HepG2 (cell line): ENCODE measurements around the gene MT1A. TPM values are rescaled to one million over a fixed set of nuclear protein-coding genes. Genes with fewer than 3 reads are reported as not detected.

Experiments used
- EEA1 ChIP-seq: sonication (generic); formaldehyde crosslinking; IDR thresholded peaks from 2 replicates; pipeline ENCODE4 v1.5.1; 2020; ENCODE audit warnings: mild to moderate bottlenecking, missing genetic modification reagents, borderline replicate concordance
- HNRNPLL ChIP-seq: fragments of 200-400 bp; formaldehyde crosslinking; IDR thresholded peaks from 2 replicates; pipeline ENCODE4 v1.6.1; 2017; ENCODE audit warnings: mild to moderate bottlenecking, low read depth, low read length; ENCODE audit not compliant: poor library complexity, severe bottlenecking
- KAT2B ChIP-seq: fragments of 150-350 bp; IDR thresholded peaks from 2 replicates; pipeline ENCODE4 v1.6.1; 2014; ENCODE audit warnings: low read depth, low read length, borderline replicate concordance
- KLF13 ChIP-seq: sonication (generic); formaldehyde crosslinking; IDR thresholded peaks from 2 replicates; pipeline ENCODE4 v1.4.0; 2020; ENCODE audit warnings: mild to moderate bottlenecking, missing genetic modification reagents
- KLF16 ChIP-seq, 2 experiments: sonication (generic) in 1 of 2; formaldehyde crosslinking in 1 of 2; IDR thresholded peaks; 2 replicates each; pipeline versions ENCODE4 v1.6.1 to v1.8.0; 2016 to 2023; ENCODE audit warnings: missing genetic modification reagents in 2 of 2, missing compliant biosample characterization in 1 of 2
- KLF9 ChIP-seq: IDR thresholded peaks from 2 replicates; pipeline ENCODE4 v1.6.1; 2016; ENCODE audit warnings: low read depth
- PAX8 ChIP-seq: sonication (generic); formaldehyde crosslinking; IDR thresholded peaks from 2 replicates; pipeline ENCODE4 v1.8.0; 2022; ENCODE audit warnings: mild to moderate bottlenecking, missing genetic modification reagents, borderline replicate concordance
- ZBTB7B ChIP-seq: sonication (generic); formaldehyde crosslinking; IDR thresholded peaks from 2 replicates; pipeline ENCODE4 v1.4.0; 2020; ENCODE audit warnings: missing genetic modification reagents
- ZFX ChIP-seq: sonication (generic); formaldehyde crosslinking; IDR thresholded peaks from 2 replicates; pipeline ENCODE4 v1.4.0; 2020; ENCODE audit warnings: mild to moderate bottlenecking, low read depth, missing genetic modification reagents, moderate library complexity
- ZNF333 ChIP-seq: sonication (generic); formaldehyde crosslinking; IDR thresholded peaks from 2 replicates; pipeline ENCODE4 v1.4.0; 2020; ENCODE audit warnings: mild to moderate bottlenecking, missing genetic modification reagents, borderline replicate concordance
- polyA plus RNA-seq, 8 experiments: library from polyadenylated mRNA; depleted of rRNA in 3 of 8; stranded (reverse) in 7 of 8; unstranded in 1 of 8; fragments of >200 nt; fragmentation: Illumina TruSeq in 4 of 8; extraction: Trizol in 4 of 8; gene quantifications; 2 replicates each; pipeline versions ENCODE4 v1.2.1 to v1.2.3, GENCODE V29; 2011 to 2016; ENCODE audit warnings: low read depth in 4 of 8, missing spikeins in 1 of 8, mixed read lengths in 1 of 8; ENCODE audit not compliant: insufficient read depth in 1 of 8
- total RNA-seq, 5 experiments: library from RNA; depleted of rRNA; stranded (reverse); fragments of >200 nt; fragmentation: Illumina TruSeq; extraction: Trizol; gene quantifications; 2 replicates each; pipeline ENCODE4 v1.2.3, GENCODE V29; 2016; ENCODE audit warnings: low read depth in 1 of 5
- TF ChIP-seq, protein P1 (sequence below): sonication (generic); formaldehyde crosslinking; IDR thresholded peaks from one replicate; pipeline ENCODE4 v1.5.1; 2020; ENCODE audit warnings: mild to moderate bottlenecking, missing genetic modification reagents; ENCODE audit errors: not compliant biosample characterization
- TF ChIP-seq, protein P2 (sequence below): sonication (generic); formaldehyde crosslinking; IDR thresholded peaks from 2 replicates; pipeline ENCODE4 v1.8.1; 2023; ENCODE audit warnings: mild to moderate bottlenecking, missing genetic modification reagents
- TF ChIP-seq, protein P3 (sequence below), 2 experiments: sonication (generic) in 1 of 2; formaldehyde crosslinking in 1 of 2; IDR thresholded peaks; 2 replicates each; pipeline versions ENCODE4 v1.4.0 to v1.6.1; 2016 to 2020; ENCODE audit warnings: borderline replicate concordance in 1 of 2, low read depth in 1 of 2, mild to moderate bottlenecking in 1 of 2, missing genetic modification reagents in 1 of 2

The MT1A gene
- total and polyA plus RNA-seq, 2 of the 13 experiments (the other 11 are each of a cell fraction or from before 2014, with no cell fraction given): 8.3 to 10.4 TPM

DNA sequence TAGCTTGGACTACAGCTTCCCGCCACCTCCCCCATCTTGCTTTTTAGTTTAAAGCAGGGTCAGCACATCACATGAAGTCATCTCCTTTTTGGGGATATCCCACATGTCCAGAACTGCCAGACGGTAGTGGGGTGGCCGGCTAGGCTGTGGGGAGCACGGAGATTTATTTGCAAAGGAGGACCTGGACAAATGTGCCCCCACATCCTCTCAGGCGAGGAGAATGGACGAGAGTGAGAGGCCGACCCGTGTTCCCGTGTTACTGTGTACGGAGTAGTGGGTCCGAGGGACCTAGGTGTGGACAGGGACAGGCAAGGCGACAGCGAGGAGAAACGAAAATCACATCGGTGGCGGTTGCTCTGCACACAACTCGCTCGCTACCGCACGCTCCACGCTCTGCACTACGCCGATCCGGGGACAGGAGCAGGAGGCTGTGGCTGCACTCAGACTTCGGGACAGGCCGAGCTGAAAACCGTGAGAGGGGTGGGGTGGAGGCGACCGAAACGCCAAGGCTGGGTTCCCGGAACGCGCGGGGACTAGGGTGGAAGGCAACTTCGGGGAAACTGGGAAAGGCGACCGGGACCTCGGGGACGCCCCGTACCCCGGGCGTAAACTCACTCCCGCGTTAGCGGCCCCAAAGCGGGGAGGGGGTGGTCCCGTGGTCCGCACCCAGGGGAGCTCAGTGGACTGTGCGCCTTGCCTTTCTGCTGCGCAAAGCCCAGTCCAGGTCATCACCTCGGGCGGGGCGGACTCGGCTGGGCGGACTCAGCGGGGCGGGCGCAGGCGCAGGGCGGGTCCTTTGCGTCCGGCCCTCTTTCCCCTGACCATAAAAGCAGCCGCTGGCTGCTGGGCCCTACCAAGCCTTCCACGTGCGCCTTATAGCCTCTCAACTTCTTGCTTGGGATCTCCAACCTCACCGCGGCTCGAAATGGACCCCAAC lies at the start of gene MT1A (continued):
- TF ChIP-seq KLF16 (CRISPR knock-in tag; IDR thresholded peaks at IDR 0.05) (no peak), KLF13 (CRISPR knock-in tag) (no peak), ZFX (peak; percentile 46), KAT2B (no peak), PAX8 (CRISPR knock-in tag) (no peak), KLF9 (CRISPR knock-in tag) (no peak), HNRNPLL (peak; percentile 84), ZBTB7B (peak; percentile 74; the same call in 1 of the 2 replicates), ZNF333 (no peak), EEA1 (CRISPR knock-in tag) (no peak)
- TF ChIP-seq, protein P1, sequence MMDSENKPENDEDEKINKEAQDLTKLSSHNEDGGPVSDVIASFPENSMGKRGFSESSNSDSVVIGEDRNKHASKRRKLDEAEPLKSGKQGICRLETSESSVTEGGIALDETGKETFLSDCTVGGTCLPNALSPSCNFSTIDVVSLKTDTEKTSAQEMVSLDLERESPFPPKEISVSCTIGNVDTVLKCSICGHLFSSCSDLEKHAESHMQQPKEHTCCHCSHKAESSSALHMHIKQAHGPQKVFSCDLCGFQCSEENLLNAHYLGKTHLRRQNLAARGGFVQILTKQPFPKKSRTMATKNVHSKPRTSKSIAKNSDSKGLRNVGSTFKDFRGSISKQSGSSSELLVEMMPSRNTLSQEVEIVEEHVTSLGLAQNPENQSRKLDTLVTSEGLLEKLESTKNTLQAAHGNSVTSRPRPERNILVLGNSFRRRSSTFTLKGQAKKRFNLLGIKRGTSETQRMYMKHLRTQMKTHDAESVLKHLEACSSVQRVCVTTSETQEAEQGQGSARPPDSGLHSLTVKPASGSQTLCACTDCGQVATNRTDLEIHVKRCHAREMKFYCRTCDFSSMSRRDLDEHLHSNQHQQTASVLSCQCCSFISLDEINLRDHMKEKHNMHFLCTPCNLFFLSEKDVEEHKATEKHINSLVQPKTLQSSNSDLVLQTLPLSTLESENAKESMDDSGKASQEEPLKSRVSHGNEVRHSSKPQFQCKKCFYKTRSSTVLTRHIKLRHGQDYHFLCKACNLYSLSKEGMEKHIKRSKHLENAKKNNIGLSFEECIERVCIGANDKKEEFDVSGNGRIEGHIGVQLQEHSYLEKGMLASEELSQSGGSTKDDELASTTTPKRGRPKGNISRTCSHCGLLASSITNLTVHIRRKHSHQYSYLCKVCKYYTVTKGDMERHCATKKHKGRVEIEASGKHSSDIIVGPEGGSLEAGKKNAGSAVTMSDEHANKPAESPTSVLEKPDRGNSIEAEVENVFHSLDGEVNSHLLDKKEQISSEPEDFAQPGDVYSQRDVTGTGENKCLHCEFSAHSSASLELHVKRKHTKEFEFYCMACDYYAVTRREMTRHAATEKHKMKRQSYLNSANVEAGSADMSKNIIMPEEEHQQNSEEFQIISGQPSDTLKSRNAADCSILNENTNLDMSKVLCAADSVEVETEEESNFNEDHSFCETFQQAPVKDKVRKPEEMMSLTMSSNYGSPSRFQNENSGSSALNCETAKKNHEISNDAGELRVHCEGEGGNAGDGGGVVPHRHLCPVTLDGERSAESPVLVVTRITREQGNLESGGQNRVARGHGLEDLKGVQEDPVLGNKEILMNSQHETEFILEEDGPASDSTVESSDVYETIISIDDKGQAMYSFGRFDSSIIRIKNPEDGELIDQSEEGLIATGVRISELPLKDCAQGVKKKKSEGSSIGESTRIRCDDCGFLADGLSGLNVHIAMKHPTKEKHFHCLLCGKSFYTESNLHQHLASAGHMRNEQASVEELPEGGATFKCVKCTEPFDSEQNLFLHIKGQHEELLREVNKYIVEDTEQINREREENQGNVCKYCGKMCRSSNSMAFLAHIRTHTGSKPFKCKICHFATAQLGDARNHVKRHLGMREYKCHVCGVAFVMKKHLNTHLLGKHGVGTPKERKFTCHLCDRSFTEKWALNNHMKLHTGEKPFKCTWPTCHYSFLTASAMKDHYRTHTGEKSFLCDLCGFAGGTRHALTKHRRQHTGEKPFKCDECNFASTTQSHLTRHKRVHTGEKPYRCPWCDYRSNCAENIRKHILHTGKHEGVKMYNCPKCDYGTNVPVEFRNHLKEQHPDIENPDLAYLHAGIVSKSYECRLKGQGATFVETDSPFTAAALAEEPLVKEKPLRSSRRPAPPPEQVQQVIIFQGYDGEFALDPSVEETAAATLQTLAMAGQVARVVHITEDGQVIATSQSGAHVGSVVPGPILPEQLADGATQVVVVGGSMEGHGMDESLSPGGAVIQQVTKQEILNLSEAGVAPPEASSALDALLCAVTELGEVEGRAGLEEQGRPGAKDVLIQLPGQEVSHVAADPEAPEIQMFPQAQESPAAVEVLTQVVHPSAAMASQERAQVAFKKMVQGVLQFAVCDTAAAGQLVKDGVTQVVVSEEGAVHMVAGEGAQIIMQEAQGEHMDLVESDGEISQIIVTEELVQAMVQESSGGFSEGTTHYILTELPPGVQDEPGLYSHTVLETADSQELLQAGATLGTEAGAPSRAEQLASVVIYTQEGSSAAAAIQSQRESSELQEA (CRISPR knock-in tag): no peak
- TF ChIP-seq, protein P2, sequence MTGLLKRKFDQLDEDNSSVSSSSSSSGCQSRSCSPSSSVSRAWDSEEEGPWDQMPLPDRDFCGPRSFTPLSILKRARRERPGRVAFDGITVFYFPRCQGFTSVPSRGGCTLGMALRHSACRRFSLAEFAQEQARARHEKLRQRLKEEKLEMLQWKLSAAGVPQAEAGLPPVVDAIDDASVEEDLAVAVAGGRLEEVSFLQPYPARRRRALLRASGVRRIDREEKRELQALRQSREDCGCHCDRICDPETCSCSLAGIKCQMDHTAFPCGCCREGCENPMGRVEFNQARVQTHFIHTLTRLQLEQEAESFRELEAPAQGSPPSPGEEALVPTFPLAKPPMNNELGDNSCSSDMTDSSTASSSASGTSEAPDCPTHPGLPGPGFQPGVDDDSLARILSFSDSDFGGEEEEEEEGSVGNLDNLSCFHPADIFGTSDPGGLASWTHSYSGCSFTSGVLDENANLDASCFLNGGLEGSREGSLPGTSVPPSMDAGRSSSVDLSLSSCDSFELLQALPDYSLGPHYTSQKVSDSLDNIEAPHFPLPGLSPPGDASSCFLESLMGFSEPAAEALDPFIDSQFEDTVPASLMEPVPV (CRISPR knock-in tag): no peak
- TF ChIP-seq, protein P3, sequence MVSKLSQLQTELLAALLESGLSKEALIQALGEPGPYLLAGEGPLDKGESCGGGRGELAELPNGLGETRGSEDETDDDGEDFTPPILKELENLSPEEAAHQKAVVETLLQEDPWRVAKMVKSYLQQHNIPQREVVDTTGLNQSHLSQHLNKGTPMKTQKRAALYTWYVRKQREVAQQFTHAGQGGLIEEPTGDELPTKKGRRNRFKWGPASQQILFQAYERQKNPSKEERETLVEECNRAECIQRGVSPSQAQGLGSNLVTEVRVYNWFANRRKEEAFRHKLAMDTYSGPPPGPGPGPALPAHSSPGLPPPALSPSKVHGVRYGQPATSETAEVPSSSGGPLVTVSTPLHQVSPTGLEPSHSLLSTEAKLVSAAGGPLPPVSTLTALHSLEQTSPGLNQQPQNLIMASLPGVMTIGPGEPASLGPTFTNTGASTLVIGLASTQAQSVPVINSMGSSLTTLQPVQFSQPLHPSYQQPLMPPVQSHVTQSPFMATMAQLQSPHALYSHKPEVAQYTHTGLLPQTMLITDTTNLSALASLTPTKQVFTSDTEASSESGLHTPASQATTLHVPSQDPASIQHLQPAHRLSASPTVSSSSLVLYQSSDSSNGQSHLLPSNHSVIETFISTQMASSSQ (IDR thresholded peaks at IDR 0.05; ENCODE audit: low read depth): no peak
- TF ChIP-seq, protein P3 (CRISPR knock-in tag; IDR thresholded peaks at IDR 0.05; ENCODE audit: borderline replicate concordance): 0 out of 2 replicates have a peak, but pooled peaks have one; percentile 27
